Fibroblast of upper back skin (primary cell): Measurements from ENCODE around the gene PHF5A.

Source experiments
- DNase-seq: peaks from one replicate; pipeline ENCODE4 v3.0.0-alpha.2; 2013

The PHF5A gene

GRCh38 chr22:41411021-41411851 lies 57.3 kb downstream of the PHF5A start:
- no peak for DNase-seq

GRCh38 chr22:41410311-41410751 lies 58.2 kb downstream of the PHF5A start:
- no peak for DNase-seq
